KOPT-K1 (cell line): Measurements from ENCODE around the gene LETM1.
A peak's percentile ranks its signal among the peaks of the same experiment; 100 is the strongest.
"Not testable (repeated sequence)": the region's sequence is repeated elsewhere in the genome, so short reads cannot be mapped to it uniquely, and the experiment has no call there.

Source experiments
- H3K27ac ChIP-seq: fragments of 200-600 bp; sonication (generic); 2 replicates; pipeline ENCODE4 v1.5.1; 2016; ENCODE audit warnings: antibody characterized with exemption, mild to moderate bottlenecking, low read depth, low read length; ENCODE audit not compliant: poor library complexity, severe bottlenecking
- H3K36me3 ChIP-seq: fragments of 200-600 bp; sonication (generic); 2 replicates; pipeline ENCODE4 v1.5.1; 2017; ENCODE audit warnings: antibody characterized with exemption, mild to moderate bottlenecking, low read length, moderate library complexity; ENCODE audit not compliant: insufficient read depth
- H3K9me3 ChIP-seq: fragments of 200-600 bp; sonication (generic); 2 replicates; pipeline ENCODE4 v1.5.1; 2017; ENCODE audit warnings: antibody characterized with exemption, low read length, mild to moderate bottlenecking; ENCODE audit not compliant: insufficient read depth, poor library complexity, severe bottlenecking

The LETM1 gene

DNA sequence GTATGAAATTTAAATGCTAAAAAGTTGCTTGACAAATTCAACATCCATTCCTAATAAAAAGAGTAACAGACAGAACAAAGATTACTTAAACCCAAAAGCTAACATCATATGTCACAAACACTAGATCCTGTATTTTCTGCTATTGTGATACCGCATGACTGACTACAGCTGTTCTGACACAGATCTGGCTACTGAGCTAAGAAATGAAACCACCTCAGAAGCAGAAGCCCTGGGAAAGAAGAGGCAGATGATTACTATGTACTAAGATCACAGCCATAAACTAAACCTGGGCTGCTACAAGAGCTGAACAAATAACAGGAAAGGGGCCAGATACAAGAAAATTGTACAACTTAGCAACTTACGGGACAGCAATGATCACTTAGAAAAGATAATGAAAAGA lies 9.4 kb downstream of the LETM1 start:
- H3K27ac ChIP-seq, result peak overlapping the region; percentile 8
- peaks cover 80% of the 10 kb centered on the region for H3K36me3 ChIP-seq
- H3K9me3 ChIP-seq, result no peaks in the 10 kb centered on the region

DNA sequence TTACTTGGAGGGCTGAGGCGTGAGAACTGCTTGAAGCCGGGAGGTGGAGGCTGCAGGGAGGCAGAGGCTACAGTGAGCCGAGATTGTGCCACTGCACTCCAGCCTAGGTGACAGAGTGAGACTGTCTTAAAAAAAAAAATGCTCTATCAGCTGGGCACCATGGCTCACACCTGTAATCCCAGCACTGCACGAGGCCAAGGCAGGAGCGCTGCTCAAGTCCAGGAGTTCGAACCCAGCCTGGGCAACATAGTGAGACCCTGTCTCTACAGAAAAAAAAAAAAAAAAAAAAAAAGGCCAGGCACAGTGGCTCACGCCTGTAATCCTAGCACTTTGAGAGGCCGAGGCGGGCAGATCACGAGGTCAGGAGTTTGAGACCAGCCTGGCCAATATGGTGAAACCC lies 11.3 kb downstream of the LETM1 start:
- not testable (repeated sequence) for H3K27ac ChIP-seq, H3K9me3 ChIP-seq
- H3K36me3 ChIP-seq, result peaks cover 91% of the 10 kb centered on the region

DNA sequence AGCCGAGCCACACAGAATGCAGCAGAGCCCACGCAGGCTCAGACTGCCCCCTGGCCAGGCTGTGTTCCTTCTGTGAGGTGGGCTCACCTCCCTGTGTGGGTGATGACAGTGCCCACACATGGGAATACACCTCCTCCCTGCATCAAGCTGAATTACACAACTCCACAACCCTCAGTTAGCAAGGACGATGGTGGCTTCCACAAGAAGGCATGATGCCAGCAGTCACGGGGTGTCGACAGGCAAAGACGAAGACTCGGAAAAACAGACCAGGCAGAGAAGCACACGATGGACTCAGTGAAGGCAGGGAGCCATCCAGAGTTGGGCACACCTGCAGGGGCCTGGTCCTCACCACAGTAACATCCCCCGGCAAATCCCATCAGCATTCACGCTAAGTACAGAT lies 12.1 kb downstream of the LETM1 start:
- H3K36me3 ChIP-seq, result peaks cover 97% of the 10 kb centered on the region
- no peaks in the 10 kb centered on the region for H3K9me3 ChIP-seq
- H3K27ac ChIP-seq, result no peak overlapping the region

DNA sequence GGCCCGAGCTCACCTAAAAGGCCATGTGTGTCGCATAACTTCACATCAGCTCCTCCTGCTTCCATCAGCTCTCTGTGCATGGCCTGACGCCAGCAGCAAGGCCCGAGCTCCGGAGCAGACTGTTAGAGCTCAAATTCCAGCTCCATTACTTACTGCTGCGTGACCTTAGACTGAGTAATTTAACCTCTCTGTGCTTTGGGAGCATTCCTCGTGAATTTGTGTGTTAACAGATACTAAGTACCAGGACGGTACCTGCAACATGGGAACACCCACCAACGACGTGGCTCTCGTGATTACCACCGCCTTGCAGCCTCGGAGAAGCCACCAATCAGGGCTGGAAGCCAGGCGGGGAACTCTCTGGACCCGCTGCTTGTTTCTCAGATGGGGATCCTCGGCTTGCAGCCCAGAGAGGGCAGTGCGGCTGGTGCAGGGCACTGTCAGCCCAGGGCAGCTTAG lies 12.9 kb downstream of the LETM1 start:
- no peaks in the 10 kb centered on the region for H3K9me3 ChIP-seq
- H3K36me3 ChIP-seq, result peaks cover 96% of the 10 kb centered on the region
- H3K27ac ChIP-seq, result peak overlapping the region; percentile 61

DNA sequence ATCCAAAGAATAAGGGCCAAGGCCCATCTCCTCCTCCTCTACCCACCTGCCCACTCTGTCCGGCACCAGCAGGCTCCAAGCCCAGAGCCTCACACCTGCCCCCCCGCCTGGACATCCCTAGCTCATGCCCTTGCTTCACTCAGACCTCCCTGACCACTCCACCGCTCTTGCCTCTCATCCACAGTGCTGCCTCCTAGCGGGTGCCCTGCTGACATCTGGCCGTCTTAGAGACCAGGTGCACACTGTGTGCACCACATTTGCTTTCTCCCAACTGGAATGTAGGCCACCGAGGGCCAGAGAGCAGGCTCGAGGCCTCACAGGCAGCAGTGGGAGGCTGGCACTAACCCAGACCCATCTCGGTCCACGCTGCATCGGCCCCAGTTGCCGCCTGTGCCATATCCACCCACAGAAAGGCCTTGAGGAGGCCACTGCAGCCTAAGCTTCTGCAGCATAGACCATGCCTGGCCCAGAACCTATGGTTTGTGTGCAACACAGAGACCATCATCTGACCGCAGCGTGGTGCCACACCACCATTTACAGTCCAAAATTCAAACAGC lies 13.5 kb downstream of the LETM1 start:
- no peaks in the 10 kb centered on the region for H3K9me3 ChIP-seq
- peaks cover 97% of the 10 kb centered on the region for H3K36me3 ChIP-seq
- H3K27ac ChIP-seq, result peak overlapping the region; percentile 61

DNA sequence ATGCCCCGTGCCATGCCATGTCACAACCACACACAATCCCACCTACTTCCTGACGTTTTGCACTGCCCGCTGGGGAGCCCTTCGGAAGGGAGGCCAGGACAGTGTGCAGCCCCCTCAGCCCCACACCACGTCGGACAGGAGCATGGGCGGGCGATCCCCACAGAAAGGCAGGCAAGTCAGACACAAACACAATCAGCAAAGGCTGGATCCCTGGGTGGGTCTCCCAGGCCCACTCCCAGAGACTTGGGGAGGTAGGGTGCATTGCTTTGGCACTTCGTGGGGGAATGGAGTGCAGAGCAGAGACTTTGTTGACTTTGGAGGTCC lies 14.1 kb downstream of the LETM1 start:
- Histone ChIP-seq H3K36me3 (peaks cover 97% of the 10 kb centered on the region), H3K9me3 (no peaks in the 10 kb centered on the region), H3K27ac (peak overlapping the region; percentile 61)

DNA sequence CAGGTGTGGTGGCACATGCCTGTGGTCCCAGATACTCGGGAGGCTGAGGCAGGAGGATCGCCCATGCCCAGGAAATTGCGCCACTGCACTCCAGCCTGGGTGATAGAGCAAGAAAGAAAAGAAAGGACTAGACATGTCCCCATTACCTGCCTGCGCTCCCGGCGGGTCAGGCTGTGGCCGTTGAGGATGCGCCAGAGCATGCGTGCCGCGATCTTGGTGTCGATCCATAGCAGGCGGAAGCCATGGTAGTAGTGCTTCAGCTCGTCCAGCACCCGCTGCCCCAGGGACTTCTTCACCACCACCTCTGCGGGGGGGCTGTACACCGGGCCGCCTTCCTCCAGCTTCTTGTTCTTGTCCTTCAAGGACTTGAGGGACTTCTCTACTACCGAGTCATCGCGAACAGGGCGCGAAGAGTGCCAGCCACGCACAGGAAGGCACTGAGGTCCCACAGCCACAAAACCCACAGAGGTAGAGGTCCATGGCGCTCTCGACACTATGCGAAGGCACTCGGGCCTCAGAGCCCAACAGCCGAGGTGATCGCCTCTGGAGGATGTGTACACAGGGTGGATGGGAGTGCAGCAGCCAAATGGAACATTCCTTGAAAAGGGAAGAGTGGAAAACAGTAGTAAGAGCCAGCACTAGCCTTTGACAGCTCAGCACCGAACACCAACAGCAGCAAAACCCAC lies 14.6 kb downstream of the LETM1 start:
- H3K36me3 ChIP-seq, result peaks cover 97% of the 10 kb centered on the region
- no peaks in the 10 kb centered on the region for H3K9me3 ChIP-seq
- H3K27ac ChIP-seq, result peak overlapping the region; percentile 61

DNA sequence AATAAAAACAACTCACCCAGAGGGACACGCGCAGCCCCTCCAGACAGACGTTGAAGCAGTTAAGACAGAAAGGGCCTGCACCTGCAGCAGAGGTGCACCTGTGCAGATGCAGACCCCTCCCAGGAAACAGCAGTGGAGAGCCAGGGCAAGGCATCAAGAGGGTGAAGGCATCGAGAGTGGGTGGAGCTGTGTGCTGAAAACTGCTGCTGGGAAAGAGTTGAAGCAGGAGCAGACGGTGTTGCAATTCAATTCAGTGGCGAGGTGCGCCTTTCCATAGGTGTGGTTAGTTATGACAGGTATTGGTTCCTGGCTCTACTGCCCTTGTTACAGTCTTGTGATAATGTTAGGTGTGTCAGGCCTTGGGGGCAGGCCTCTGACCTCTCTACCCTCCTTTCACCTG lies 16.7 kb downstream of the LETM1 start:
- Histone ChIP-seq H3K27ac (peak overlapping the region; percentile 62), H3K9me3 (no peaks in the 10 kb centered on the region), H3K36me3 (peaks cover 96% of the 10 kb centered on the region)

DNA sequence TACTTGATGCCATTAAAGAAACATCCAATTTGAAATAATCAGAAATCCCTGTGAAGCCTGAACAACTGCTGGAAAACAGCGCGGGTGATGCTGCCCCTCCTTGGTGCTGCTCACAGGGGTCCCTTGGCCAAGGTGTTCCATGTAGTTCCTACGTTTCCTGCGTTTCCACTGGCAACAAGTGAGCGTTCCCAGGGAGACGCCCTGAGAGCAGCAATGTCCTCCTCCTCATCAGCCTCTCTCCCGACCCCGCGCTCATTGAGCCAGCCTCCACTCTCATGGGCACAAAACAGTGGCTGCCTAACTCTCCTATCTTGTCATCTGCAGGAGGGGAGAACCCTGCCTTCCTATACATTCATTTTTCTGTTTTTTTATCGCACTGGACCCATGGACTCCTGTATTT lies 18.9 kb downstream of the LETM1 start:
- peaks cover 96% of the 10 kb centered on the region for H3K36me3 ChIP-seq
- H3K27ac ChIP-seq, result no peak overlapping the region
- no peaks in the 10 kb centered on the region for H3K9me3 ChIP-seq

DNA sequence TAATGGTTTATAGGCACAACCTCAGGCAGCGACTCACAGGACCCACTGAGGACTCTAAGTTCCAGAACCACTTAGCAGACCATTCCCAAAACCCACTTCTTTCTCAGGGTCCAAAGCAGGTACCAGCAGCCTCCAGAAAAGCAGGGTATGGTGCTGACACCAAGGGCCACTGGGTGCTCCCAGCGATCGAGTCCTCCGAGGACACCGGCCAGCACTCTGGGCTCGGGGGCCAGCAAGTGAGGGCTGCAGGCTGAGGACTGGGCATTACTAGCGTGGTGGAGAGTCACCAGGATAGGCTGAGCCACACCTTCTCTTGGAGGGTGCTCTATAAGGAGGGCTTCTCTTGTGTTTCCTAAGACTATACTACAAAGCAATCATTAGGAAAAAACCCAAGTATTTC lies 19.3 kb downstream of the LETM1 start:
- peaks cover 96% of the 10 kb centered on the region for H3K36me3 ChIP-seq

DNA sequence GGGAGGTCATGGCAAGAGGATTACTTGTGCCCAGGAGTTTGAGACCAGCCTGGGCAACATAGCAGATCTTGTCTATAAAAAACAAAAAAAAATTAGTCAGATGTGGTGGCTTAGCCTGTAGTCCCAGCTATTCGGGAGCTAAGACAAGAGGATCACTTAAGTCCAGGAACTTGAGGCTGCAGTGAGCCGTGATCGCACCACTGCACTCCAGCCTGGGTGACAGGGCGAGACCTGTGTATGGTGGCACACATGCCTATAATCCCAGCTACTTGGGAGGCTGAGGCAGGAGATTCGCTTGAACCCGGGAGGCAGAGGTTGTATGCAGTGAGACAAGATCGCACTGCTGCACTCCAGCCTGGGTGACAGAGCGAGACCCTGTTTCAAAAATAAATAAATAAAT lies 20.1 kb downstream of the LETM1 start:
- H3K27ac ChIP-seq, result peak overlapping the region; percentile 98
- H3K36me3 ChIP-seq, result peaks cover 94% of the 10 kb centered on the region
- not testable (repeated sequence) for H3K9me3 ChIP-seq

More for the DNA sequence above, 19.3 kb downstream of the LETM1 start:
- peak overlapping the region; percentile 13 for H3K27ac ChIP-seq
- no peaks in the 10 kb centered on the region for H3K9me3 ChIP-seq

DNA sequence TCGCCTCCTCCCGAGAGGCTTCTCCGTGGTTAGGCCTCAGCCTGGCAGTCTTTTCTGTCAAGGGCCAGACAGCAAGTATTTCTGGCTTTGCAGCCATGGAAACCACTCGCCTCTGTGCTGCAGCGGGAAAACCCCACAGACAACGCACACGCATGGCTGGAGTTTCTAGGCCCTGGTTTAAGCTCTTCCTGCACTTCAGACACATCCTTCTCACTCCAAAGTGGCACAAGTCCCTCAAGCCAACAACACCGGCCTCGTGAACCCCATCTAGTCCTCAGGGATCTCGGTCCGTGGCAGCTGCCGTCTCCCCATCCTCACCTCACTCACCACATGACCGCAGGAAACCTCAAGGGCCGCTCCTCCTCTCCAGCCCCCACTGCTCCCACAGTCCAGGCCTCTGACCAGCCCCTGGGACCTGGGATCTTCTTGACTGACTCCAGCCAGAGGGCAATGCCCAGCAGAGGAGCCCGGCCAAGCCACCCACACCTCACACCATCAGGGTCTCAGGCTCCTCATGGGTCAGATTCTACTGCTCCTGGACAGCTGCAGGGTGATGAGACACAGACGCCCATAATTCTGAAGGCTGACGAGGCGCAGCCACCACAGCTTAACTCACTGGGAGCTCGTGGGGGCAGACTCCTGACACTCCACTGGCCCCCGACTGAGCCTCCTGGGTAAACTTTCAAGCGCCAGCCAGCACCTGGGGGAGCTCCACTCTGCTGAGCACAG lies 21.7 kb downstream of the LETM1 start:
- H3K27ac ChIP-seq, result peak overlapping the region; percentile 98
- no peaks in the 10 kb centered on the region for H3K9me3 ChIP-seq
- H3K36me3 ChIP-seq, result peaks cover 80% of the 10 kb centered on the region

DNA sequence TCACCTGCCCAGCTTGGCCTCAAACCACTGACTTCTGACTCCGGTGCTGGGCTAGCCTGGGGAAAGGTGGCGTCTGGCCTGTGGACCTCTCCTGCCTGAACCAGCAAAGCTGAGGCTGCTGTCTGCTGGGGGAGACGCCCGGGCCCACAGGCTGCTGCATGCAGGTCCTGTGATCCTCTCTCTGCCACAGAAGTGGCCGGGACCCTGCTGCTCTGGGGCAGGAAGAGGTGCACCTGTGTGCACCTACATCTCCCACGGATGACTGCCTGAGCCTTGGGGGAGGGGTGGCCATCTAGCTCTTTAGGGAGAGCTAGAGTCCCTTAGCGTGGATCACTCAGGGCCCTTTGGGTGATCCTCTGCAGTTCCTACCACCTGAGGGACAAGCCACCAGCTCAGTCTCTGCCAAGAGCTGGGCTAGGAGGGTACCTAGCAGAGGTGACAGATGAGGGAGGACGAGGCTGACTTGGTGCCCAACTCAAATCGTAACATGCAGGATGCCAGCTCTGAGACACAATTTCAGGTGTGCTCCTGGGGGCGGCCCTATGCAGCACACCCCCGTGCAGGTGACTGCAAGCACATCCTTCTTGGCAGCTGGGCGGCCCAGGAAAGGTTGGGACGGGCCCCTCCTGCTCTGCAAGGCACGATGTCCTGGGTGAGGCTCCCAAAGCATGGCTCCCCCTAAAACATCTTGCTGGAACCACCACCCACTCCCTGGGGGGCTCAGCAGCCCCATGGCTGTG lies 22.5 kb downstream of the LETM1 start:
- H3K9me3 ChIP-seq, result no peaks in the 10 kb centered on the region
- H3K36me3 ChIP-seq, result peaks cover 73% of the 10 kb centered on the region
- H3K27ac ChIP-seq, result peak overlapping the region; percentile 98

DNA sequence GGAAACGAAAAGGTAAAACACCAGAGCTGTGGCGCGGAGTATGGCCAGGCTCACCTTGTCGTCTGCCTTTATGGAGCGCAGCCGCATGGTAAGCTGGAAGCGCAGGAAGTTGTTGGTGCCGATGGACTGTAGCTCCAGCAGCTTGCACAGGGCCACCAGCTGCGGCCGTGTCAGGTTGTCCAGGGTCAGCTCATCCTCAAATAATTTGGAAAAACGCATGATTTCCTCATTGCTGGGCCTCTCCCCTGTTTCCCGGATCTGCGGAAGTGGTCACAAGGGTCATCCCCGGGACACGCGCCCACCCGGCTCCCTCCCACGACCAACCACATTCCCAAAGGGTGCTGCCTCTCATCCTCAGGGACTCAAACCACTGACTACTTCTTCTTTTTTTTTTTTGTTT lies 23.3 kb downstream of the LETM1 start:
- H3K9me3 ChIP-seq, result no peaks in the 10 kb centered on the region
- H3K27ac ChIP-seq, result peak overlapping the region; percentile 98
- H3K36me3 ChIP-seq, result peaks cover 65% of the 10 kb centered on the region

DNA sequence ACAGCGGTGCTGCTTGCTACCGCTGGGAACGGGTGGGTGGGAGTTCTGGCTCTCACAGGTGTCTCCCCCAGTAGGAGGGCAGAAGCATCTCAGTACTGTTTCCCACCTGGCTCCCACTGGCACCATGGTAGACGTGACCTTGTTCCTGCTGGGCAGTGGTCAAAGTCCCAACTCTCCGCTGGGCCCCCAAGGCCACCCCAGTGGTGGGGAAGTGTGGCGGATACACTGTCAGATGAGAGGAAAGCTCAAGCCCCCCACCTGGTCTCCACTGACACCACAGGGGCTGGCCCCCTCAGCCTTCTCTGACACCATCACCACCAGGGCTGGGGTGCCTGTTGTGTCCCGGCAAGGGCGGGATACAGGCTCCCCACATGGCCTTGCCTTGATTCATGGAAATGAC lies 24.6 kb downstream of the LETM1 start:
- H3K36me3 ChIP-seq, result peaks cover 59% of the 10 kb centered on the region
- H3K9me3 ChIP-seq, result no peaks in the 10 kb centered on the region
- H3K27ac ChIP-seq, result peak overlapping the region; percentile 98
